Measurements from ENCODE around the gene SORBS1. TPM values are rescaled to one million over a fixed set of nuclear protein-coding genes. Genes with fewer than 3 reads are reported as not detected.
A peak's percentile ranks its signal among the peaks of the same experiment; 100 is the strongest.

SORBS1 gene
- total and polyA plus RNA-seq, 2 donors (not counting 3 experiments of a cell fraction or from before 2014, with no cell fraction given): 2.0 to 7.9 TPM

DNA sequence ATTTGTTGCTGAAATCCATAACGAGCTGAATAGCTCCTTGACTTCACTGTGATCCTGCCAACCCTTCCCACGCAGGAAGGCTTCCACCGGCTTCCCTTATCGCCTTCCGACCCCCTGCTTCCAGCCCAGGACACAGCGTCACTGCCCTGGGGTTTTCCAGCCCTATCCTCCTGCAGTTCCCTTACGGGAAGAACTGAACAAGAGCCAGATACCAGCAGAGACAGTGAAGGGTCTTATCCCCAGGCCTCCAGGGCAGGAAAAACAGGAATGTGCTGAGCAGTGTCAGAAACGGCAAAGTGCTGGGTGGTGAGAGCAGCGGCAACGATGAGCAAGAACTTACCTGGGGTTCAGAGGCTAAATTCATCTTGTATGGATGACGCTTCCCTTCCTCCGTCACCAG lies 292.7 kb downstream of the SORBS1 start:
- ChIA-PET POLR2A (no interaction called here), CTCF (interaction anchor here (0.7 to 2.0 kb wide), 9 partner anchors 8 to 333 kb away, joined by 3 to 6 read pairs (median 3); no protein-coding TSS in a partner anchor)
- TF ChIP-seq JUN (IDR thresholded peaks at IDR 0.05; ENCODE audit: borderline replicate concordance, insufficient read depth, insufficient read length, low read depth): peak; percentile 33
- no peak for TF ChIP-seq POLR2AphosphoS5 (IDR thresholded peaks at IDR 0.05; ENCODE audit: insufficient read depth, low read depth, low read length)
- TF ChIP-seq FOS (IDR thresholded peaks at IDR 0.05; ENCODE audit: borderline replicate concordance, insufficient read depth, low read length): no peak
- TF ChIP-seq, protein P1, sequence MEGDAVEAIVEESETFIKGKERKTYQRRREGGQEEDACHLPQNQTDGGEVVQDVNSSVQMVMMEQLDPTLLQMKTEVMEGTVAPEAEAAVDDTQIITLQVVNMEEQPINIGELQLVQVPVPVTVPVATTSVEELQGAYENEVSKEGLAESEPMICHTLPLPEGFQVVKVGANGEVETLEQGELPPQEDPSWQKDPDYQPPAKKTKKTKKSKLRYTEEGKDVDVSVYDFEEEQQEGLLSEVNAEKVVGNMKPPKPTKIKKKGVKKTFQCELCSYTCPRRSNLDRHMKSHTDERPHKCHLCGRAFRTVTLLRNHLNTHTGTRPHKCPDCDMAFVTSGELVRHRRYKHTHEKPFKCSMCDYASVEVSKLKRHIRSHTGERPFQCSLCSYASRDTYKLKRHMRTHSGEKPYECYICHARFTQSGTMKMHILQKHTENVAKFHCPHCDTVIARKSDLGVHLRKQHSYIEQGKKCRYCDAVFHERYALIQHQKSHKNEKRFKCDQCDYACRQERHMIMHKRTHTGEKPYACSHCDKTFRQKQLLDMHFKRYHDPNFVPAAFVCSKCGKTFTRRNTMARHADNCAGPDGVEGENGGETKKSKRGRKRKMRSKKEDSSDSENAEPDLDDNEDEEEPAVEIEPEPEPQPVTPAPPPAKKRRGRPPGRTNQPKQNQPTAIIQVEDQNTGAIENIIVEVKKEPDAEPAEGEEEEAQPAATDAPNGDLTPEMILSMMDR (IDR thresholded peaks at IDR 0.05; ENCODE audit: extremely low read depth in 1 of 2, insufficient read depth in 1 of 2, low read depth in 1 of 2, low read length in 2 of 2): no peak
- peaks cover 0 to 7% of the 10 kb centered on the region in 2 experiments for H3K36me3 ChIP-seq (ENCODE audit: control insufficient read depth in 2 of 2, extremely low read depth in 1 of 2, insufficient read depth in 2 of 2, low read length in 2 of 2)
- intact Hi-C loops (cut with micrococcal nuclease): no loop called here
- H3K9me3 ChIP-seq (replicated peaks; ENCODE audit: control insufficient read depth, insufficient read depth, low read length): no peaks in the 10 kb centered on the region
- no peaks in the 10 kb centered on the region for H3K27me3 ChIP-seq (ENCODE audit: control insufficient read depth in 2 of 2, insufficient read depth in 2 of 2, low read length in 2 of 2)
- H2AFZ ChIP-seq (ENCODE audit: low read depth, low read length): peak overlapping the region; percentile 21
- H3K9me1 ChIP-seq (replicated peaks; ENCODE audit: control insufficient read depth, extremely low read depth, insufficient read depth, low read length): no peaks in the 10 kb centered on the region
- no peaks in the 10 kb centered on the region for H4K20me1 ChIP-seq (replicated peaks; ENCODE audit: control insufficient read depth, extremely low read depth, insufficient read depth, low read length)
- peak overlapping the region; percentile 74 for H3K27ac ChIP-seq (ENCODE audit: insufficient read depth, low read depth, low read length)
- no TSS peak for BruUV-seq (replicated peaks)
- DNase-seq (ENCODE audit: low read depth, low spot score) (peak; percentile 97), FAIRE-seq (peak; percentile 83)
- peak overlapping the region; percentile 54 for H3K9ac ChIP-seq (replicated peaks; ENCODE audit: extremely low read depth, insufficient read depth, low read length)
- no peak overlapping the region for H3K4me3 ChIP-seq (replicated peaks in 1 of 3; ENCODE audit: insufficient read depth in 1 of 3, low read depth in 1 of 3, low read length in 3 of 3)
- H3K4me2 ChIP-seq (ENCODE audit: insufficient read depth, low read length): peak overlapping the region; percentile 9
- peaks cover 35% of the 10 kb centered on the region for H3K4me1 ChIP-seq (ENCODE audit: control insufficient read depth, extremely low read depth, insufficient read depth, low read length)
- dilution Hi-C loops (cut with MboI; ENCODE audit: extremely low pct_ligation_motif_present, low sequenced_read_pairs): no loop called here
- peaks cover 4% of the 10 kb centered on the region for H3K79me2 ChIP-seq (ENCODE audit: control insufficient read depth, insufficient read depth, low read length)

DNA sequence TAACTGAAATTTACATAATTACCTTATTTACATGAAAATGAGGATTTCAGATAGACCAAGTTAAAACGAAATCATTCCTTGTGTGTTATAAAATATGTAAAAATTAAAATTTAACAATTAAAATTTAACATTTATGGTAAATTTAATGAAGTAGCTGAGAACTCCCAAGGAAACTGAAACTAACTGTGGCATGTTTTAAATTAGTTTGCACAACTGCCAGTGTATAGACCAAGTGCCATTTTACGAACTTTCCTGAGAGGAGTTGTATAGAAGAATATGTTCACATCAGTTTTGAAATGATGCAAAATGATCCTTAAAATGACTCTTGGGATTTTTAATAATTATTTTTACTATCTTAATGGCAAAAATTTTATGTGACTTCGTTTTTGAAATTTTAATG lies 293.9 kb downstream of the SORBS1 start:
- ChIA-PET POLR2A (no interaction called here), CTCF (interaction anchor here (1.5 kb wide), 1 partner anchor 20 kb away, joined by 6 read pairs; no protein-coding TSS in a partner anchor)
- H3K9me1 ChIP-seq (replicated peaks; ENCODE audit: control insufficient read depth, extremely low read depth, insufficient read depth, low read length): no peaks in the 10 kb centered on the region
- peak overlapping the region; percentile 27 for H3K9ac ChIP-seq (replicated peaks; ENCODE audit: extremely low read depth, insufficient read depth, low read length)
- intact Hi-C loops (cut with micrococcal nuclease) (loop anchor here (2.0 kb wide), 1 partner anchor 18 kb away; no protein-coding TSS in a partner anchor), dilution Hi-C loops (cut with MboI; ENCODE audit: extremely low pct_ligation_motif_present, low sequenced_read_pairs) (no loop called here)
- no peaks in the 10 kb centered on the region for H3K79me2 ChIP-seq (ENCODE audit: control insufficient read depth, insufficient read depth, low read length)
- BruUV-seq (replicated peaks): TSS peak; percentile 83
- FAIRE-seq (peak; percentile 15), DNase-seq (ENCODE audit: low read depth, low spot score) (no peak)
- peak overlapping the region; percentile 74 for H3K27ac ChIP-seq (ENCODE audit: insufficient read depth, low read depth, low read length)
- no peaks in the 10 kb centered on the region for H4K20me1 ChIP-seq (replicated peaks; ENCODE audit: control insufficient read depth, extremely low read depth, insufficient read depth, low read length)
- H3K36me3 ChIP-seq (ENCODE audit: control insufficient read depth in 2 of 2, extremely low read depth in 1 of 2, insufficient read depth in 2 of 2, low read length in 2 of 2): peaks cover 0 to 10% of the 10 kb centered on the region in 2 experiments
- TF ChIP-seq, protein P2, sequence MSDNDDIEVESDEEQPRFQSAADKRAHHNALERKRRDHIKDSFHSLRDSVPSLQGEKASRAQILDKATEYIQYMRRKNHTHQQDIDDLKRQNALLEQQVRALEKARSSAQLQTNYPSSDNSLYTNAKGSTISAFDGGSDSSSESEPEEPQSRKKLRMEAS (IDR thresholded peaks at IDR 0.05; ENCODE audit: insufficient read depth, insufficient read length): no peak
- no peak for TF ChIP-seq MYC (IDR thresholded peaks at IDR 0.05; ENCODE audit: low read depth, low read length)
- TF ChIP-seq, protein P1 (IDR thresholded peaks at IDR 0.05; ENCODE audit: extremely low read depth in 1 of 2, insufficient read depth in 1 of 2, low read depth in 1 of 2, low read length in 2 of 2): no peak
- no peak for TF ChIP-seq FOS (IDR thresholded peaks at IDR 0.05; ENCODE audit: borderline replicate concordance, insufficient read depth, low read length)
- TF ChIP-seq GATA2 (IDR thresholded peaks at IDR 0.05; ENCODE audit: insufficient read depth, insufficient read length, low read depth, low read length): no peak
- no peak for TF ChIP-seq EZH2 (IDR thresholded peaks at IDR 0.05; ENCODE audit: borderline replicate concordance, low read depth, low read length, severe bottlenecking)
- TF ChIP-seq JUN (IDR thresholded peaks at IDR 0.05; ENCODE audit: borderline replicate concordance, insufficient read depth, insufficient read length, low read depth): no peak
- TF ChIP-seq POLR2AphosphoS5 (IDR thresholded peaks at IDR 0.05; ENCODE audit: insufficient read depth, low read depth, low read length): no peak
- TF ChIP-seq POLR2A (IDR thresholded peaks at IDR 0.05; ENCODE audit: low read depth, low read length): no peak
- no peaks in the 10 kb centered on the region for H3K27me3 ChIP-seq (ENCODE audit: control insufficient read depth in 2 of 2, insufficient read depth in 2 of 2, low read length in 2 of 2)
- no peak overlapping the region for H2AFZ ChIP-seq (ENCODE audit: low read depth, low read length)
- peaks cover 30% of the 10 kb centered on the region for H3K4me1 ChIP-seq (ENCODE audit: control insufficient read depth, extremely low read depth, insufficient read depth, low read length)
- no peak overlapping the region for H3K4me3 ChIP-seq (replicated peaks in 1 of 3; ENCODE audit: insufficient read depth in 1 of 3, low read depth in 1 of 3, low read length in 3 of 3)
- no peaks in the 10 kb centered on the region for H3K9me3 ChIP-seq (replicated peaks; ENCODE audit: control insufficient read depth, insufficient read depth, low read length)
- no peak overlapping the region for H3K4me2 ChIP-seq (ENCODE audit: insufficient read depth, low read length)

Measured in endothelial cell of umbilical vein (primary cell).